WTC11 (cell line): ENCODE measurements around the gene CAMTA1. TPM values are rescaled to one million over a fixed set of nuclear protein-coding genes. Genes with fewer than 3 reads are reported as not detected.

Source experiments
- ATAC-seq: fragments of 200-7000 bp; cut with Tn5 transposase; 2 replicates; pipeline ENCODE4 v1.10.0; 2021; ENCODE audit warnings: mild to moderate bottlenecking, moderate library complexity
- CTCF ChIA-PET: fragments of 300-600 bp; sonication (Branson Sonifier 250); formaldehyde crosslinking; loops from one replicate; lab custom pipeline; 2021; ENCODE audit warnings: antibody characterized with exemption; lab: Charles Lee
- POLR2A ChIA-PET: fragments of 350-600 bp; sonication (Branson Sonifier 250); formaldehyde crosslinking; loops from one replicate; lab custom pipeline; 2021; ENCODE audit warnings: antibody characterized with exemption; lab: Charles Lee
- DNase-seq: peaks from one replicate; pipeline ENCODE4 v3.0.0; 2021; ENCODE audit warnings: low spot score
- H3K27ac Mint-ChIP-seq: 2 replicates; pipeline ENCODE4 v1.8.0; 2021; ENCODE audit warnings: mixed read lengths
- H3K27me3 Mint-ChIP-seq: 2 replicates; pipeline ENCODE4 v1.8.0; 2021; ENCODE audit warnings: low read depth, mild to moderate bottlenecking, moderate library complexity, mixed read lengths
- H3K36me3 Mint-ChIP-seq: 2 replicates; pipeline ENCODE4 v1.8.0; 2021; ENCODE audit warnings: mixed read lengths
- H3K4me1 Mint-ChIP-seq: 2 replicates; pipeline ENCODE4 v1.8.0; 2022; ENCODE audit warnings: mixed read lengths
- H3K4me3 Mint-ChIP-seq: 2 replicates; pipeline ENCODE4 v1.8.0; 2021; ENCODE audit warnings: mild to moderate bottlenecking, moderate library complexity, mixed read lengths
- H3K9me3 Mint-ChIP-seq: 2 replicates; pipeline ENCODE4 v1.8.0; 2021; ENCODE audit warnings: mixed read lengths
- CBFB ChIP-seq: sonication (generic); formaldehyde crosslinking; IDR thresholded peaks from 2 replicates; pipeline ENCODE4 v1.8.1; 2022; ENCODE audit warnings: mild to moderate bottlenecking, low read depth, missing genetic modification reagents
- CREB1 ChIP-seq: sonication (generic); formaldehyde crosslinking; IDR thresholded peaks from 2 replicates; pipeline ENCODE4 v1.8.0; 2023; ENCODE audit warnings: mild to moderate bottlenecking, missing genetic modification reagents
- CREM ChIP-seq: sonication (generic); formaldehyde crosslinking; IDR thresholded peaks from 2 replicates; pipeline ENCODE4 v1.8.1; 2022; ENCODE audit warnings: mild to moderate bottlenecking, missing genetic modification reagents, moderate library complexity
- E2F5 ChIP-seq: sonication (generic); formaldehyde crosslinking; IDR thresholded peaks from 2 replicates; pipeline ENCODE4 v1.8.1; 2022; ENCODE audit warnings: mild to moderate bottlenecking, moderate library complexity, missing genetic modification reagents
- ESRRA ChIP-seq: sonication (generic); formaldehyde crosslinking; IDR thresholded peaks from 2 replicates; pipeline ENCODE4 v1.8.1; 2022; ENCODE audit warnings: mild to moderate bottlenecking, missing genetic modification reagents, borderline replicate concordance
- FOXJ3 ChIP-seq: sonication (generic); formaldehyde crosslinking; IDR thresholded peaks from 2 replicates; pipeline ENCODE4 v1.9.0; 2021; ENCODE audit warnings: missing genetic modification reagents, mild to moderate bottlenecking, borderline replicate concordance
- FOXP4 ChIP-seq: sonication (generic); formaldehyde crosslinking; IDR thresholded peaks from 2 replicates; pipeline ENCODE4 v1.8.0; 2022; ENCODE audit warnings: mild to moderate bottlenecking, missing genetic modification reagents
- GABPB1 ChIP-seq: sonication (generic); formaldehyde crosslinking; IDR thresholded peaks from 2 replicates; pipeline ENCODE4 v1.8.1; 2023; ENCODE audit warnings: mild to moderate bottlenecking, missing genetic modification reagents
- GRHL2 ChIP-seq: fragments of 250-450 bp; sonication (Bioruptor Pico); IDR thresholded peaks from 2 replicates; pipeline ENCODE4 v1.8.0; 2022; ENCODE audit warnings: mild to moderate bottlenecking, moderate library complexity; ENCODE audit not compliant: insufficient replicate concordance, severe bottlenecking
- HMGA2 ChIP-seq: fragments of 250-450 bp; sonication (Bioruptor Pico); IDR thresholded peaks from 2 replicates; pipeline ENCODE4 v1.4.0; 2021; ENCODE audit warnings: mild to moderate bottlenecking, moderate library complexity
- JAZF1 ChIP-seq: fragments of 250-450 bp; sonication (Bioruptor Pico); IDR thresholded peaks from 2 replicates; pipeline ENCODE4 v1.9.0; 2021; ENCODE audit warnings: moderate library complexity, mild to moderate bottlenecking, inconsistent platforms
- JUN ChIP-seq: sonication (generic); formaldehyde crosslinking; IDR thresholded peaks from 2 replicates; pipeline ENCODE4 v1.8.0; 2023; ENCODE audit warnings: mild to moderate bottlenecking, missing genetic modification reagents
- MLX ChIP-seq: sonication (generic); formaldehyde crosslinking; IDR thresholded peaks from 2 replicates; pipeline ENCODE4 v1.8.1; 2023; ENCODE audit warnings: mild to moderate bottlenecking, missing genetic modification reagents, moderate library complexity
- MXD4 ChIP-seq: fragments of 250-450 bp; sonication (Bioruptor Pico); IDR thresholded peaks from 2 replicates; pipeline ENCODE4 v1.8.0; 2021; ENCODE audit warnings: mild to moderate bottlenecking, moderate library complexity, borderline replicate concordance
- NFATC4 ChIP-seq: fragments of 250-450 bp; sonication (Bioruptor Pico); IDR thresholded peaks from 2 replicates; pipeline ENCODE4 v1.9.0; 2021; ENCODE audit warnings: mild to moderate bottlenecking
- NR3C1 ChIP-seq: sonication (generic); formaldehyde crosslinking; conservative IDR thresholded peaks from 2 replicates; pipeline ENCODE4 v1.8.1; 2023; ENCODE audit warnings: low read depth, mild to moderate bottlenecking, missing genetic modification reagents
- SMAD4 ChIP-seq: sonication (generic); formaldehyde crosslinking; IDR thresholded peaks from 2 replicates; pipeline ENCODE4 v1.8.0; 2022; ENCODE audit warnings: mild to moderate bottlenecking, missing genetic modification reagents
- SOX15 ChIP-seq: fragments of 250-450 bp; sonication (Bioruptor Pico); IDR thresholded peaks from 2 replicates; pipeline ENCODE4 v1.9.0; 2021; ENCODE audit warnings: mild to moderate bottlenecking
- SP1 ChIP-seq: sonication (generic); formaldehyde crosslinking; conservative IDR thresholded peaks from 2 replicates; pipeline ENCODE4 v1.8.1; 2022; ENCODE audit warnings: missing genetic modification reagents
- TP53 ChIP-seq: sonication (generic); formaldehyde crosslinking; IDR thresholded peaks from 2 replicates; pipeline ENCODE4 v1.8.1; 2023; ENCODE audit warnings: mild to moderate bottlenecking, missing genetic modification reagents
- USF1 ChIP-seq: sonication (generic); formaldehyde crosslinking; IDR thresholded peaks from 2 replicates; pipeline ENCODE4 v1.8.0; 2022; ENCODE audit warnings: mild to moderate bottlenecking, missing genetic modification reagents
- ZNF121 ChIP-seq: sonication (generic); formaldehyde crosslinking; IDR thresholded peaks from 2 replicates; pipeline ENCODE4 v1.8.0; 2023; ENCODE audit warnings: missing genetic modification reagents
- ZNF281 ChIP-seq: sonication (generic); formaldehyde crosslinking; IDR thresholded peaks from 2 replicates; pipeline ENCODE4 v1.8.0; 2023; ENCODE audit warnings: mild to moderate bottlenecking, missing genetic modification reagents
- ZNF317 ChIP-seq: sonication (generic); formaldehyde crosslinking; IDR thresholded peaks from 2 replicates; pipeline ENCODE4 v1.8.1; 2023; ENCODE audit warnings: low read depth, mild to moderate bottlenecking, moderate library complexity, missing genetic modification reagents, borderline replicate concordance
- ZNF425 ChIP-seq: fragments of 250-450 bp; sonication (Bioruptor Pico); conservative IDR thresholded peaks from 2 replicates; pipeline ENCODE4 v1.9.0; 2021; ENCODE audit warnings: mild to moderate bottlenecking
- ZNF671 ChIP-seq: fragments of 250-450 bp; sonication (Bioruptor Pico); IDR thresholded peaks from 2 replicates; pipeline ENCODE4 v1.8.0; 2021; ENCODE audit warnings: mild to moderate bottlenecking
- total RNA-seq: library from RNA; stranded (reverse); gene quantifications from 3 replicates; pipeline ENCODE4 v1.2.3, GENCODE V29; 2021

The CAMTA1 gene
- total RNA-seq, 1 experiment from 2014 or later = 86.4 TPM

- TF ChIP-seq HMGA2 (no peak), MXD4 (CRISPR knock-in tag) (no peak), NR3C1 (CRISPR knock-in tag) (no peak), FOXP4 (CRISPR knock-in tag) (no peak), JAZF1 (no peak), ZNF671 (CRISPR knock-in tag) (no peak), SMAD4 (CRISPR knock-in tag) (no peak), ESRRA (no peak), ZNF317 (CRISPR knock-in tag) (no peak), SOX15 (CRISPR knock-in tag) (no peak), GABPB1 (no peak), ZNF121 (CRISPR knock-in tag) (no peak), TP53 (CRISPR knock-in tag) (no peak)
Measured at GRCh38 chr1:7335224-7335879, 550.1 kb downstream of the CAMTA1 start (continued).

GRCh38 chr1:7338439-7338838 is 553.2 kb downstream of the CAMTA1 start:
- peaks cover 13% of the 10 kb centered on the region for H3K4me1 Mint-ChIP-seq
- no peaks in the 10 kb centered on the region for H3K27me3 Mint-ChIP-seq
- no peaks in the 10 kb centered on the region for H3K36me3 Mint-ChIP-seq
- DNase-seq (no peak), ATAC-seq (no peak)
- no peak overlapping the region for H3K27ac Mint-ChIP-seq
- POLR2A ChIA-PET = no interaction called here
- TF ChIP-seq JUN (CRISPR knock-in tag) (no peak), GRHL2 (CRISPR knock-in tag) (no peak), FOXJ3 (CRISPR knock-in tag) (no peak), TP53 (CRISPR knock-in tag) (no peak), MLX (CRISPR knock-in tag) (no peak), E2F5 (CRISPR knock-in tag) (no peak), SP1 (CRISPR knock-in tag) (no peak), USF1 (CRISPR knock-in tag) (no peak), ZNF281 (CRISPR knock-in tag) (no peak), ZNF121 (CRISPR knock-in tag) (no peak), CREB1 (CRISPR knock-in tag) (no peak), ZNF425 (no peak), HMGA2 (no peak), NFATC4 (CRISPR knock-in tag) (no peak), ESRRA (no peak), CREM (no peak), CBFB (CRISPR knock-in tag) (no peak)
- CTCF ChIA-PET = no interaction called here
- no peaks in the 10 kb centered on the region for H3K9me3 Mint-ChIP-seq
- no peak overlapping the region for H3K4me3 Mint-ChIP-seq
